Tibial nerve (tissue), 4 donors: ENCODE data around the gene PJVK. TPM values are rescaled to one million over a fixed set of nuclear protein-coding genes. Genes with fewer than 3 reads are reported as not detected.

Source experiments
- DNase-seq, 2 donors: peaks; one replicate each; pipeline ENCODE4 v3.0.0-alpha.2; 2019; ENCODE audit warnings: low spot score in 2 of 2
- H3K27ac ChIP-seq, 4 donors: fragments of 200-600 bp; sonication (generic) in 3 of 4; one replicate each; pipeline ENCODE4 v1.5.1; 2017 to 2019; ENCODE audit warnings: mild to moderate bottlenecking in 1 of 4
- H3K27me3 ChIP-seq, 2 donors: fragments of 200-600 bp; sonication (generic) in 1 of 2; one replicate each; pipeline versions ENCODE4 v1.5.1 to v1.6.0; 2017 to 2019
- H3K36me3 ChIP-seq, 3 donors: fragments of 200-600 bp; sonication (generic); one replicate each; pipeline ENCODE4 v1.5.1; 2018 to 2019
- H3K4me1 ChIP-seq, 4 donors: fragments of 200-600 bp; sonication (generic) in 3 of 4; one replicate each; pipeline ENCODE4 v1.5.1; 2017 to 2019
- H3K4me3 ChIP-seq, 4 donors: fragments of 200-600 bp; sonication (generic) in 3 of 4; one replicate each; pipeline ENCODE4 v1.5.1; 2017 to 2019; ENCODE audit warnings: mild to moderate bottlenecking in 1 of 4, moderate library complexity in 1 of 4
- H3K9me3 ChIP-seq, 4 donors: fragments of 200-600 bp; sonication (generic) in 3 of 4; one replicate each; pipeline ENCODE4 v1.5.1; 2017 to 2019
- EP300 ChIP-seq, 2 donors: sonication (generic); formaldehyde crosslinking; IDR thresholded peaks; one replicate each; pipeline ENCODE4 v1.6.1; 2017; ENCODE audit warnings: antibody characterized with exemption in 2 of 2, mild to moderate bottlenecking in 1 of 2
- POLR2A ChIP-seq, 2 donors: fragments of 450-650 bp; IDR thresholded peaks; one replicate each; pipeline ENCODE4 v1.6.1; 2017; ENCODE audit warnings: antibody characterized with exemption in 2 of 2, mild to moderate bottlenecking in 2 of 2, moderate library complexity in 2 of 2
- WGBS, 2 donors: methylation state at CpG; one replicate each; pipeline ENCODE4 v1.1.5; 2018; 5-methylcytosine and 5-hydroxymethylcytosine counted together
- total RNA-seq, 4 donors: library from RNA; depleted of rRNA; stranded (reverse); fragments of >200 nt; gene quantifications; one replicate each; pipeline ENCODE4 v1.1.0, GENCODE V29; 2016
- TF ChIP-seq, protein P1 (sequence below), 5 experiments: fragments of 200-600 bp in 3 of 5; fragments of 450-650 bp in 2 of 5; sonication (generic) in 3 of 5; IDR thresholded peaks; one replicate each; pipeline ENCODE4 v1.5.1; 2016 to 2019; ENCODE audit warnings: antibody characterized with exemption in 5 of 5, mild to moderate bottlenecking in 3 of 5, moderate library complexity in 2 of 5

The PJVK gene
- total RNA-seq, 4 donors from 2014 or later: 5.1 to 9.6 (median 6.8) TPM

DNA sequence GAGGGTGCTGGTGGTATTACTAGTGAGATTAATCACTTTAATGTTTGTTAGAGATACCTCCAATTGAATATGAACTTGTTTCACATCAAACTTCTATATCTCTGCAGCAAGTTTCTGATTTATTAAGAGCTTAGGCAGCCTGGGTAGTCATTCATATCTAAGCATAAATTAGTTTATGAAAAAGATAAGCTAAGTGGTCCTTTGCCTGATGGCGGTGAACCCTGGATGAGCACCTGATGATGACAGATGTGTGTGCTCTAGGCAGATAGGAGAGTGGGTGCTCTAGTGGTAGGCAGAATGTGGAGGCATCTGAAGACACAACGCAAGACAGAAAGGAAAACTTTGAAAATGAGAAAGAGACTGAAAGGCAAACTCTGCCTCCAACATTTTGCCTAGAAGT, 22.2 kb downstream of the PJVK start:
- TF ChIP-seq, protein P1, sequence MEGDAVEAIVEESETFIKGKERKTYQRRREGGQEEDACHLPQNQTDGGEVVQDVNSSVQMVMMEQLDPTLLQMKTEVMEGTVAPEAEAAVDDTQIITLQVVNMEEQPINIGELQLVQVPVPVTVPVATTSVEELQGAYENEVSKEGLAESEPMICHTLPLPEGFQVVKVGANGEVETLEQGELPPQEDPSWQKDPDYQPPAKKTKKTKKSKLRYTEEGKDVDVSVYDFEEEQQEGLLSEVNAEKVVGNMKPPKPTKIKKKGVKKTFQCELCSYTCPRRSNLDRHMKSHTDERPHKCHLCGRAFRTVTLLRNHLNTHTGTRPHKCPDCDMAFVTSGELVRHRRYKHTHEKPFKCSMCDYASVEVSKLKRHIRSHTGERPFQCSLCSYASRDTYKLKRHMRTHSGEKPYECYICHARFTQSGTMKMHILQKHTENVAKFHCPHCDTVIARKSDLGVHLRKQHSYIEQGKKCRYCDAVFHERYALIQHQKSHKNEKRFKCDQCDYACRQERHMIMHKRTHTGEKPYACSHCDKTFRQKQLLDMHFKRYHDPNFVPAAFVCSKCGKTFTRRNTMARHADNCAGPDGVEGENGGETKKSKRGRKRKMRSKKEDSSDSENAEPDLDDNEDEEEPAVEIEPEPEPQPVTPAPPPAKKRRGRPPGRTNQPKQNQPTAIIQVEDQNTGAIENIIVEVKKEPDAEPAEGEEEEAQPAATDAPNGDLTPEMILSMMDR (IDR thresholded peaks at IDR 0.05): no peak
- TF ChIP-seq POLR2A (IDR thresholded peaks at IDR 0.05) (no peak), EP300 (IDR thresholded peaks at IDR 0.05) (no peak)
- H3K9me3 ChIP-seq: no peaks in the 10 kb centered on the region
- WGBS, 2 donors: 92 to 94% methylated on average over 2 of the region's 2 CpGs
- H3K4me3 ChIP-seq: no peak overlapping the region
- peak overlapping the region in 1 of 4 donors; percentile 12 for H3K27ac ChIP-seq
- DNase-seq: no peak
- peaks cover 0 to 11% (median 0%) of the 10 kb centered on the region in 3 donors for H3K36me3 ChIP-seq
- H3K27me3 ChIP-seq: no peaks in the 10 kb centered on the region
- peaks cover 0 to 22% (median 0%) of the 10 kb centered on the region in 4 donors for H3K4me1 ChIP-seq

DNA sequence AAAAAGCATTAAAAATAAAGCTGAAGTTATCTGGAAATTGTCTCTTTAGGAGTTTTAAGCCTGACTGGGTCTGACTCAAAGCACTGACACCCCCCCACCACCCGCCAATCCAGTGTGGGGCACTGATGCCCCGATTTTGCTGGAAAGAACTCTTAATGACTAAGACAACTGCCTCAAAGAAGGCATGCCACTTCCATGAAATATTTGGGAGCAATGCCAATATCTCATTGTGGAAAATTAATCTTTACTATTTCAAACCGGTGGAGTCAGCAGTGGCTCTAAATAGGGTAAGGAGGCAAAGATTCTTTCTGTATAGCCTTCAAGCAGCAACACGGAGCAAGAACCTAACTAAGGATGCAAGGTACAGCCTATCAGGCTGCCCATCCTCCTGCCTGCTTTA, 22.8 kb downstream of the PJVK start:
- DNase-seq: no peak
- H3K4me1 ChIP-seq: peaks cover 0 to 22% (median 0%) of the 10 kb centered on the region in 4 donors
- TF ChIP-seq, protein P1 (IDR thresholded peaks at IDR 0.05): no peak
- TF ChIP-seq EP300 (IDR thresholded peaks at IDR 0.05) (no peak), POLR2A (IDR thresholded peaks at IDR 0.05) (no peak)
- H3K36me3 ChIP-seq: peaks cover 0 to 8% (median 0%) of the 10 kb centered on the region in 3 donors
- H3K27ac ChIP-seq: peak overlapping the region in 1 of 4 donors; percentile 12
- no peak overlapping the region for H3K4me3 ChIP-seq
- whole genome bisulfite sequencing, 2 donors: 46 to 48% methylated on average over 4 of the region's 4 CpGs
- H3K9me3 ChIP-seq: no peaks in the 10 kb centered on the region
- H3K27me3 ChIP-seq: no peaks in the 10 kb centered on the region

DNA sequence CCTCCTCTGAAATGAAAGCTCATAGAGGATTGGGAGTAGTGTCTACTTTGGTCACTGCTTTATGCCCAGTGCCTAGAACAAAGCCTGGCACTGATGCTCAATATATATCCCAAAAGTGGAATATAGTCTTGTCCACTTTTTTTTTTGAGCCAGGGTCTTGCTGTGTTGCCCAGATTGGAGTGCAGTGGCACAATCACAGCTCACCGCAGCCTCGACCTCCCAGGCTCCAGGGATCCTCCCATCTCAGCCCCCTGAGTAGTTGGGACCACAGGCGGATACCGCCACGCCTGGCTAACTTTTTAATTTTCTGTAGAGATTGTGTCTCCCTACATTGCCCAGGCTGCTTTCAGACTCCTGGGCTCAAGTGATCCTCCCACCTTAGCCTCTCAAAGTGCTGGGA, 23.4 kb downstream of the PJVK start:
- peaks cover 0 to 1% (median 0%) of the 10 kb centered on the region in 3 donors for H3K36me3 ChIP-seq
- no peak overlapping the region for H3K4me3 ChIP-seq
- TF ChIP-seq EP300 (IDR thresholded peaks at IDR 0.05): no peak
- TF ChIP-seq POLR2A (IDR thresholded peaks at IDR 0.05): no peak
- TF ChIP-seq, protein P1 (IDR thresholded peaks at IDR 0.05): no peak
- no peaks in the 10 kb centered on the region for H3K9me3 ChIP-seq
- no peak overlapping the region for H3K27ac ChIP-seq
- H3K27me3 ChIP-seq: no peaks in the 10 kb centered on the region
- peaks cover 0 to 28% (median 1%) of the 10 kb centered on the region in 4 donors for H3K4me1 ChIP-seq
- no peak for DNase-seq
- WGBS, 2 donors: 96 to 99% methylated on average over 5 of the region's 5 CpGs

DNA sequence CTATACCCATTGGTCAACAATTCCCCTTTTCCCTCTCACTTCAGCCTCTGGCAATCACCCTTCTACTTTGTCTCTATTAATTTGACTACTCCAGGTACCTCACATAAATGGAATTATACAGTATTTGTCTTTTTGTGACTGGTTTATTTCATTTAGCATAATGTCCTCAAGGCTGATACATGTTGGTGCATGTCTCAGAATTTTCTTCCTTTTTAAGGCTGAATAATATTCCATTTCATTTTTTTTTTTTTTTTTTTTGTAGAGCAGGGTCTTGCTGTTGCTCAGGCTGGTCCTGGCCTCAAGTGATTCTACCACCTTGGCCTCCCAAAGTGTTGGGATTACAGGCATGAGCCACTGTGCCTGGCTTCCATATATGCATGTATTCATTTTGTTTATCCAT, 25.3 kb downstream of the PJVK start:
- H3K4me3 ChIP-seq: no peak overlapping the region

DNA sequence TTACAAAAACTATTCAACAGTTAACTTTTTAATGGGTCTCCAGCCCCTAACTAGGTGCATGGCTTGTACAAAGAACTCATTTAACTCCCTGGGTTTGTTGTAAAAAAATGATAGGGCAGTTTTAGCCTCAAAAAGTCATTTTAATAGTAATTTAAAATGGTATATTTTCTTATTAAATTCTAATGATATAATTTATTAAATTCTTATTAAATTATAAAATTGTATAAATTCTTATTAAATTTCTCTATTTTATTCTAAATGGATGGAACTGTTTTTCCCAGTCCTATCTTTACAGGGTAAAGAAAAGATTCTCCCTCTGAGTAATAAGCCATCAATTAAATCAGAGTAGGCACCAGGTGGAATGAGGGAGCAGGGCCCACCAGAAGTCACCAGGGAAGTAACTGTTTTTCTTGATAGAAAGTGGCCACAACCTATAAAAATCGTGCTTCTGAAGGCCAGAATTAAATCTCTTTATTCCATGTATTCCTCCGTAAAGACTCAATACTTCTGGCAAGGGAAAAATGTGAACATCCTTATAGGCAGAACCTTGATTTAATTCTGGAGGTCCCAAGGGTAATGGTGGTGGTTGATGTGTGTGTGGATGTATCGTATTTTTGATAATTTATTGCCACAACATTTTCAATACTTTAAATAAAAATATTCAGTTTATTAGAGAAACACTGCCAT, 26.4 kb downstream of the PJVK start:
- WGBS, 2 donors: 5 to 7% methylated on average over 3 of the region's 3 CpGs
- peak overlapping the region; percentile 65 to 79 (median 68) for H3K4me3 ChIP-seq
- peak overlapping the region; percentile 94 to 98 (median 98) for H3K27ac ChIP-seq
- no peak for TF ChIP-seq POLR2A (IDR thresholded peaks at IDR 0.05)
- no peak for TF ChIP-seq EP300 (IDR thresholded peaks at IDR 0.05)
- TF ChIP-seq, protein P1 (IDR thresholded peaks at IDR 0.05): no peak
- no peaks in the 10 kb centered on the region for H3K27me3 ChIP-seq
- peaks cover 0 to 47% (median 17%) of the 10 kb centered on the region in 4 donors for H3K4me1 ChIP-seq
- no peaks in the 10 kb centered on the region for H3K36me3 ChIP-seq
- no peak for DNase-seq
- no peaks in the 10 kb centered on the region for H3K9me3 ChIP-seq

More for the DNA sequence above, 25.3 kb downstream of the PJVK start:
- H3K9me3 ChIP-seq: no peaks in the 10 kb centered on the region
- peaks cover 0 to 36% (median 6%) of the 10 kb centered on the region in 4 donors for H3K4me1 ChIP-seq
- no peak overlapping the region for H3K27ac ChIP-seq
- H3K27me3 ChIP-seq: no peaks in the 10 kb centered on the region
- DNase-seq: no peak
- TF ChIP-seq, protein P1 (IDR thresholded peaks at IDR 0.05): no peak
- TF ChIP-seq POLR2A (IDR thresholded peaks at IDR 0.05) (no peak), EP300 (IDR thresholded peaks at IDR 0.05) (no peak)
- H3K36me3 ChIP-seq: no peaks in the 10 kb centered on the region
